OCI-LY3 (cell line): ENCODE data around the gene HSD11B2.

Experiments used
- CTCF ChIP-seq: fragments of 200-600, 300-600 bp; sonication (generic); IDR thresholded peaks from 2 replicates; pipeline ENCODE4 v1.5.1; 2014; ENCODE audit warnings: antibody characterized with exemption, low read length, low read depth
- EZH2phosphoT487 ChIP-seq: fragments of 200-600 bp; shearing (Covaris generic); IDR thresholded peaks from 2 replicates; pipeline ENCODE4 v1.6.1; 2018; ENCODE audit warnings: antibody characterized with exemption, mixed run types, low read depth

- TF ChIP-seq CTCF, result no peak
- TF ChIP-seq EZH2phosphoT487, result no peak
Measured at GRCh38 chr16:67393111-67393787, 37.7 kb upstream of the HSD11B2 start, which contains the start of gene TPPP3.
